ENCODE results near the gene SMC4. TPM values are rescaled to one million over a fixed set of nuclear protein-coding genes. Genes with fewer than 3 reads are reported as not detected.

The SMC4 gene
- total and polyA plus RNA-seq, 2 of the 8 experiments (the other 6 are each of a cell fraction or from before 2014, with no cell fraction given) = 26.6 to 118 TPM

- H3K23ac ChIP-seq (ENCODE audit: insufficient read length) = no peak overlapping the region
- H2AFZ ChIP-seq (ENCODE audit: low read length) = no peak overlapping the region
- H4K8ac ChIP-seq (ENCODE audit: extremely low read depth, insufficient read depth, low read length) = no peak overlapping the region
- H2BK20ac ChIP-seq (ENCODE audit: low read length) = no peak overlapping the region
- no peak overlapping the region for H2BK12ac ChIP-seq (ENCODE audit: low read depth, low read length)
- WGBS, 2 experiments (ENCODE audit: extremely low coverage in 1 of 2, insufficient coverage in 1 of 2, insufficient read length in 1 of 2, insufficient replicate concordance in 2 of 2, low coverage in 1 of 2, low lambda C conversion rate in 2 of 2, missing lambda C conversion rate in 1 of 2) = 100% methylated on average over 1 of the region's 1 CpG; no CpG with 5 or more reads in 1 of the 2 experiments
- no peak overlapping the region for H3K27ac ChIP-seq (ENCODE audit: low read depth, low read length)
- TF ChIP-seq SIRT6 (IDR thresholded peaks at IDR 0.05; ENCODE audit: low read length) = no peak
- no peak for TF ChIP-seq YY1 (IDR thresholded peaks at IDR 0.05; ENCODE audit: low read depth, low read length)
- no peak for TF ChIP-seq TBP (IDR thresholded peaks at IDR 0.05; ENCODE audit: low read depth, low read length)
- no peak for TF ChIP-seq MAX (IDR thresholded peaks at IDR 0.05)
- no peak for TF ChIP-seq GTF2F1 (IDR thresholded peaks at IDR 0.05; ENCODE audit: borderline replicate concordance, low read depth, low read length)
- no peak for TF ChIP-seq HDAC6 (IDR thresholded peaks at IDR 0.05; ENCODE audit: low read depth, low read length)
- TF ChIP-seq SIN3A (conservative IDR thresholded peaks at IDR 0.05 in 1 of 2, IDR thresholded peaks at IDR 0.05 in 1 of 2; ENCODE audit: low read depth in 1 of 2, low read length in 2 of 2) = no peak
- peak; percentile 69; the same call in 1 of the 2 replicates for TF ChIP-seq KDM1A (IDR thresholded peaks at IDR 0.05; ENCODE audit: borderline replicate concordance, low read length)
- TF ChIP-seq TAF7 (optimal IDR thresholded peaks at IDR 0.05; ENCODE audit: borderline replicate concordance, low read depth, low read length) = no peak
- H3K4ac ChIP-seq (replicated peaks; ENCODE audit: insufficient read length, low read depth, low read length) = no peak overlapping the region
- H2BK15ac ChIP-seq (ENCODE audit: low read length) = no peak overlapping the region
- H3K18ac ChIP-seq (ENCODE audit: extremely low read depth, low read length) = no peak overlapping the region
- no peaks in the 10 kb centered on the region for H3K79me1 ChIP-seq (ENCODE audit: low read depth, low read length)
- H2BK5ac ChIP-seq (ENCODE audit: low read depth, low read length) = no peak overlapping the region
- peaks cover 5 to 7% of the 10 kb centered on the region in 2 experiments for H4K20me1 ChIP-seq (replicated peaks in 1 of 2; ENCODE audit: control insufficient read depth in 1 of 2, insufficient read depth in 2 of 2, low read length in 2 of 2)
- CTCF ChIA-PET (ENCODE audit: partially characterized antibody) = interaction anchor here (0.6 to 2.1 kb wide), 8 partner anchors 13 to 594 kb away, joined by 3 to 8 read pairs (median 4); no protein-coding TSS in a partner anchor
- no peak overlapping the region for H2BK120ac ChIP-seq (replicated peaks; ENCODE audit: low read depth, low read length)
- no peak overlapping the region for H3K56ac ChIP-seq (replicated peaks; ENCODE audit: insufficient read length, low read depth, low read length)
- no peaks in the 10 kb centered on the region for H3K23me2 ChIP-seq (ENCODE audit: low read depth, low read length)
- H3K27me3 ChIP-seq (replicated peaks in 1 of 4; ENCODE audit: control insufficient read depth in 3 of 4, extremely low read depth in 1 of 4, insufficient read depth in 3 of 4, low read length in 3 of 4) = no peaks in the 10 kb centered on the region
- no peak overlapping the region for H4K91ac ChIP-seq (replicated peaks; ENCODE audit: insufficient read length, low read length)
- no peaks in the 10 kb centered on the region for H3K4me1 ChIP-seq (replicated peaks in 1 of 4; ENCODE audit: control insufficient read depth in 3 of 4, insufficient read depth in 4 of 4, low read length in 3 of 4)
- H3K14ac ChIP-seq (ENCODE audit: insufficient read length) = no peak overlapping the region
- H3K36me3 ChIP-seq (ENCODE audit: control insufficient read depth in 2 of 4, insufficient read depth in 4 of 4, low read length in 3 of 4) = peaks cover 14 to 84% (median 39%) of the 10 kb centered on the region in 4 experiments
- FAIRE-seq (no peak), DNase-seq (ENCODE audit: low read depth in 1 of 2, low spot score in 2 of 2) (no peak)
- H3K79me2 ChIP-seq (ENCODE audit: control insufficient read depth in 1 of 2, insufficient read depth in 2 of 2, low read length in 2 of 2) = peaks cover 0 to 22% of the 10 kb centered on the region in 2 experiments; a peak in 1 of 4 replicates
- no peaks in the 10 kb centered on the region for H3K9me3 ChIP-seq (ENCODE audit: insufficient read depth in 2 of 2, low read depth in 1 of 2, low read length in 1 of 2)
- no peak overlapping the region for H3K9ac ChIP-seq (replicated peaks in 1 of 4; ENCODE audit: extremely low read depth in 1 of 4, low read depth in 3 of 4, low read length in 3 of 4)
- no peak overlapping the region for H4K5ac ChIP-seq (ENCODE audit: insufficient read length, low read depth, low read length)
- H2AK5ac ChIP-seq (ENCODE audit: low read depth, low read length) = no peak overlapping the region
- no peak overlapping the region for H3K4me3 ChIP-seq (ENCODE audit: extremely low read depth in 1 of 4, insufficient read depth in 2 of 4, low read depth in 3 of 4, low read length in 4 of 4)
- POLR2A ChIA-PET (ENCODE audit: partially characterized antibody) = interaction anchor here (0.8 to 1.5 kb wide), 2 partner anchors 8 to 12 kb away, joined by 3 to 5 read pairs; partner anchors contain the start of gene SMC4
- no peak overlapping the region for H3K4me2 ChIP-seq (ENCODE audit: insufficient read depth in 1 of 2, low read depth in 2 of 2, low read length in 2 of 2)
Observed at GRCh38 chr3:160412477-160412876, 13.0 kb downstream of the SMC4 start.
